IPS-18c (cell line): Measurements from ENCODE around the gene IGF1R.

Experiments
- H3K4me3 ChIP-seq: 2 replicates; pipeline ENCODE4 v1.7.0; 2013; ENCODE audit warnings: low read depth, mild to moderate bottlenecking, low read length, moderate library complexity; ENCODE audit not compliant: insufficient read depth
- H3K9me3 ChIP-seq: one replicate; pipeline ENCODE4 v1.6.1; 2013; ENCODE audit warnings: mild to moderate bottlenecking, low read length, moderate library complexity; ENCODE audit not compliant: control insufficient read depth, insufficient read depth

IGF1R gene

GRCh38 chr15:98878862-98879261 lies 230.5 kb downstream of the IGF1R start:
- H3K4me3 ChIP-seq, result no peak overlapping the region
- H3K9me3 ChIP-seq, result no peaks in the 10 kb centered on the region

GRCh38 chr15:98881526-98882520 lies 233.5 kb downstream of the IGF1R start:
- Histone ChIP-seq H3K9me3 (no peaks in the 10 kb centered on the region), H3K4me3 (no peak overlapping the region)

DNA sequence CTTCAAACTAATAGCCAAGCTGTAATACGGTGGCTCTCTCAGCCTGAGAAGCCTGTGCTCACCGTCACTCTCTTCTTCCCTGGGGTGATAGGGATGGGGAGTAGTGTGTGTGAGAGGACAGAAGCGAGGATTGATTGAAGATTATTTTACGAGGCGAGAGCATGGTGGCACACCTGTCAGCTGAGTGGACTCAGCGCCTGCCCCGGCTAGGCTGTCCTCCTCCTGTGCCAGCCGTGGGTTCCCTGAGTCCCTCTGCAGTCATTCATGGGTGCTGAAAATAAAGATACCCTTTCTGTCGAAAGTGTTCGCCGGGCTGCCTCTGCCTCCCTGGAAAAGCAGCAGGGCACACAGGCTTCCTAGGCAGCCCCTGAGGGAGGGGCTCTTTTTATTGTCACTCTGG lies 235.1 kb downstream of the IGF1R start:
- Histone ChIP-seq H3K4me3 (no peak overlapping the region), H3K9me3 (no peaks in the 10 kb centered on the region)

- H3K4me3 ChIP-seq, result no peak overlapping the region
- no peaks in the 10 kb centered on the region for H3K9me3 ChIP-seq
These were observed 236.6 kb downstream of the IGF1R start for GRCh38 chr15:98884894-98885293.

DNA sequence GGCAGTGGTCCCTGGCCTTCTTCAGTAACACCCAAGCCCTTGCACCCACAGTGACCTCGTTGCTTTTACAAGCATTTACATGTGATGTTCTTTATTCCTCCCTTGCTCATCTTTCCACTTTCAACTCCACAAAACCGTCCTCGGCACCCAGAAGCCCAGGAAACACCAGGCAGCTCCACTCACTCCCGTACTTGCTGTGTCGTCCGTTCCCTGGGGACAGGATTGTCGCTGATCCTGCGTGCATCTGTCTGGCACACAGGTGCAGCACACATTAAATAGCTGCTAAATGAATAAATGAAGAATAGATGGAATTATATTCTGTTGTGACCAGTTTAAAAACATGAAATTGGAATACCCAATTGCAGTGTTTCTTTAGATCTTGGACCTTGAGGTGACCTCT lies 239.6 kb downstream of the IGF1R start:
- no peak overlapping the region for H3K4me3 ChIP-seq
- H3K9me3 ChIP-seq, result no peaks in the 10 kb centered on the region

- H3K9me3 ChIP-seq, result no peaks in the 10 kb centered on the region
- no peak overlapping the region for H3K4me3 ChIP-seq
These were observed 240.6 kb downstream of the IGF1R start for GRCh38 chr15:98888820-98889479.

GRCh38 chr15:98889930-98890695 lies 241.8 kb downstream of the IGF1R start:
- Histone ChIP-seq H3K4me3 (no peak overlapping the region), H3K9me3 (no peaks in the 10 kb centered on the region)

DNA sequence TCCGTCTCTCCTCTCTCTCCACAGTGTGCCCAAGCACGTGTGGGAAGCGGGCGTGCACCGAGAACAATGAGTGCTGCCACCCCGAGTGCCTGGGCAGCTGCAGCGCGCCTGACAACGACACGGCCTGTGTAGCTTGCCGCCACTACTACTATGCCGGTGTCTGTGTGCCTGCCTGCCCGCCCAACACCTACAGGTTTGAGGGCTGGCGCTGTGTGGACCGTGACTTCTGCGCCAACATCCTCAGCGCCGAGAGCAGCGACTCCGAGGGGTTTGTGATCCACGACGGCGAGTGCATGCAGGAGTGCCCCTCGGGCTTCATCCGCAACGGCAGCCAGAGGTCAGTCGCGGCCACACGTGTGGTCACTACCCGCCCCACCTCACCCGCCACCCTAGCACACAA lies 243.0 kb downstream of the IGF1R start:
- H3K4me3 ChIP-seq, result no peak overlapping the region
- no peaks in the 10 kb centered on the region for H3K9me3 ChIP-seq

- Histone ChIP-seq H3K9me3 (no peaks in the 10 kb centered on the region), H3K4me3 (no peak overlapping the region)
These were observed 245.1 kb downstream of the IGF1R start for GRCh38 chr15:98893401-98893800.

DNA sequence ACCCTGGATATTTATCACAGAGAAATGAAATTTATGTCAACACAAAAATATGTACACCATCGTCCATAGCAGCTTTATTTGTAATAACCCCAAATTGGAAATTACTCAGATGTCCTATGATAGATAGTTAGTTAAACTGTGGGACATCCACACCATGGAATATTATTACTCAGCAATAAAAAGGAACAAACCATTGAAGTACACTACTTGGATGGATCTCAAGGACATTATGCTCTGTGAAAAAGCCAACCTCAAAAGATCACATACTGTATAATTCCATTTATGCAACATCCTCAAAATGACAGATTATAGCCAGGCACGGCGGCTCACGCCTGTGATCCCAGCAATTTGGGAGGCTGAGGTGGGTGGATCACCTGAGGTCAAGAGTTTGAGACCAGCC lies 246.0 kb downstream of the IGF1R start:
- Histone ChIP-seq H3K4me3 (no peak overlapping the region), H3K9me3 (no peaks in the 10 kb centered on the region)

DNA sequence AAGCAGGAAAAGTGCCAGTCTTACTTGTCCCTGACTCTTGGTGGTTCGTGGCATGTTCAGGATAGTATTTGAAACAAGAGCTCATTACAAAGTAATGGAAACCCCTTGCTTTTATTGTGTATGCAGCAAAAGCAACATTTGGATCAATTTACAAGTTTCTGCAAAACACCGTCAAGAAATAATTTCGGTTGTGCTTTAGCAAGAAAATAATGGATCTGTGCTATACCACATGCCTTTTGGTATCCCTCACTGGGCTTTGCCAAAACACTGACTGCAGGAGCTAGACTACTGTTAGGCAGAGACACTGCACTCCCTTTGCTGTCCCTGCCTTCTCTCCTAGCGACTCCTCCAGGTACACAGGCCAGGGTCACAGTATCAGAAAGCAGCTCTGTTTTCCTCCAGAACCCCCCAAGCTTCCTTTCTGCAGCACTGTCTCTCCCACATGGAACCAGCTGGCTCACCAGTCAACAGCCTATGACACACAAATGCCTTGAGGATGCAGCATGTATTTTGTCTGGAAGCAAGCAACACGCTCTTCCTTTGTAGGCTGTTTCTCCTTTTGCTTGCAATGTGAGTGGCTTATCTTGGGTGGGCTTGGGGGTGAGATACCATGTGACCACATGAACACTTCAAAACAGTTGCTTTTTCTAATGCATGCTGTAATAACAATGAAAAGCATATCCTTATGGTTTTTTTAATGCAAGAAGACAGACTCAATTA lies 247.8 kb downstream of the IGF1R start:
- Histone ChIP-seq H3K4me3 (no peak overlapping the region), H3K9me3 (no peaks in the 10 kb centered on the region)

DNA sequence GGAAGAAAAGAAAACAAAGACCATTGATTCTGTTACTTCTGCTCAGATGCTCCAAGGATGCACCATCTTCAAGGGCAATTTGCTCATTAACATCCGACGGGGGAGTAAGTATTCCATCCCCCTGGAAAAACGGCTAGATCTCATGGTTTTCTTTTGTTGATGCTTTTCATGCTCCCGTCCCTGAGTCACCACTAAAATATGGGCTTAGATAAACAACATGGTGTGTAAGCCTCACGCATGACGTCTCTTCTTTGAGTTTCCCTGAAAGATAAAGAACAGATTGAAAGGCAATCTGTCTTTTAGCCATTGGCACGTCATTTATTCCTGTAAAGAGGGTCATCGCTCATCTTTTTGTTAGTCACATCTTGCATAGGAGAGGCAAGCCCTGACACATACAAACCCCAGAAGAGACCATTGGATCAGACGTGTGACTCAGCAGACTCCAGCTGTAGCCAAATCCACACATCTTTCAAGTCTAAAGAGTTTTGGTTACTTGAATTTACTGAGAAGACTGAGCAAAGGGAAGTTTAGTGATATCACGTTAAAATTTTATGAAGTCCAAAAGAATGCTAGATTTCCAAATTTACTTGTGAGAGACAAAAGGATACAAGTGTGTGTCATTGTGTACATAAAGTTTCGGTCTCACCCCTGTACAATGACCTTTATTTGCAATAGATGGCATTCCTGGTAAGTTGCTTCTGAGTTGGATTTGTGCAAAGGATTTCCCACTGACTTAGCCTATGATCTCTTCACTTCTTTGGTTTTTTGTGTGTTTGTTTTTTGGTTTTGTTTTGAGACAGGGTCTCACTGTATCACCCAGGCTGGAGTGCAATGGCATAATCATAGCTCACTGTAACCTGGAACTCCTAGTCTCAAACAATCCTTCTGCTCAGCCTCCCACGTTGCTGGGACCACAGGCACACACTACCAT lies 248.7 kb downstream of the IGF1R start:
- Histone ChIP-seq H3K4me3 (no peak overlapping the region), H3K9me3 (no peaks in the 10 kb centered on the region)

DNA sequence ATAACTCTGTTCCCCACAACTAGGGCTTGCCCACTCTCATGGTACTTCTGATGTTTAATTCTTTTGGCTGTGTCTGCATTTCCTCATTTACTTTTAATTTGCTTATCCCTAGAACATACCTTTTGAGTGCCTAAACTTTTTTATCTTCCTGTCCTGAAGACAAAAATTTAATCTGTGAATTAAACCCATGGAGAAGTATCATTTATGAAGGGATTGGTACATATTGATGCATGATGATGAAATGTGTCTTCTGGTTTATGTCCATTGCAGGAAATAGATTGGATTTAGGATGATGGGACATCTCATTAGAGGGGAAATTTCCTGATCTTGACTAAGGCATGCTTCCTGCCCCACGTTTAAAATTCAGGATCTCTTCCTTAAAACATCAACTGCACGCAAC lies 249.8 kb downstream of the IGF1R start:
- H3K9me3 ChIP-seq, result no peaks in the 10 kb centered on the region
- H3K4me3 ChIP-seq, result no peak overlapping the region

DNA sequence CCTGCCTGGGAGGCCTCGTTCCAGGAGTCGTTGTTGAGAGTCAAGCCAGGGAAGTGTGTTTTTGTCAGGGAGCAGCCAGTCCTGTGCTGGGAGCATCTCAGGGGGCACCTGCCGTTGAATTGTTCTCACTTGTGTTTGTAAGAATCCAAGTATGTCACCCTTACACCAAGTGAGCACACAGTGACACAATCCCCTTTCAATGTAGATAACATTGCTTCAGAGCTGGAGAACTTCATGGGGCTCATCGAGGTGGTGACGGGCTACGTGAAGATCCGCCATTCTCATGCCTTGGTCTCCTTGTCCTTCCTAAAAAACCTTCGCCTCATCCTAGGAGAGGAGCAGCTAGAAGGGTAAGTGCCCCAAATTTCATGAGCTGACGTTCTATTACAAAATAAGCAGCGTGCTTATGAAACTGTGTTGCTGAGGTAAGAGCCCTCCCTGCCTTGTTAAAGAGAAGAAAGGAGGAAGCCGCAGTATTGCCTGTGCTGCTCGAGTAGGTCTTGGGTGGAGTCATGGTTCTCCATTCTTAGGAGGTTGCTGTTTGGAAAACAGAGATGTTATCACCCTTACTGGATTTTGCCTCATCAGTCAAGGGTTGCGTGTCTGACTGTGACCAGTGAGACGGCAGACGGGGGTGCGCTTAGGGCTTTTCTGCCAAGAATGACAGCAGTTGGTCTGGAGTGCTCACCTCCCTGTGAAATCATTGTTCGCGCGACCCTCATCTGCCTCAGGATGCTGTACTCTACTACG lies 251.1 kb downstream of the IGF1R start:
- Histone ChIP-seq H3K4me3 (no peak overlapping the region), H3K9me3 (no peaks in the 10 kb centered on the region)

DNA sequence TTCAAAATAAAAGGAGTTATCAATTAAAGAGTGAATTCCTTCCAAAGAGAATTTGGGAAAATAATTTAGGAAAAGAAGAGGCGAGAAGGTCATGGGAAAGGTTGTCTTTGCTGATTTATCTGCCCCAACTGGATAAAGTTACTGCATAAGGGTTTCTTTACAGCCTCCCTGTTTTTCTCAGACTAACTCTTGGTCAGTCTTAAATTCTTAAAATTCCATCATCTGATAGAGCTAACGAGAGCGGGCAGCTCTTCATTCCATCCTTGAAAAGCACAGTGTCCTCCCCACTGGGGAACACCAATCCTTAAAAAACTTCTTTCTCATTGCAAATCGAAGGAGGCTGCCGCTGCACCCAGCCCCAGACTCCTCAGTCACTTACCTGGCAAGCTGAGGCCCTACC lies 252.0 kb downstream of the IGF1R start:
- Histone ChIP-seq H3K9me3 (no peaks in the 10 kb centered on the region), H3K4me3 (no peak overlapping the region)
